Neural progenitor cell (in vitro differentiated cells): ENCODE results near the gene PHKG2. TPM values are rescaled to one million over a fixed set of nuclear protein-coding genes. Genes with fewer than 3 reads are reported as not detected.

Experiments
- DNase-seq: peaks from one replicate; pipeline ENCODE4 v3.0.0-alpha.2; 2016; ENCODE audit warnings: low spot score
- H2AFZ ChIP-seq: fragments of 200-600 bp; sonication (generic); replicated peaks from 2 replicates; pipeline ENCODE4 v1.6.1; 2016; ENCODE audit warnings: antibody characterized with exemption
- H3F3A ChIP-seq: fragments of 200-600 bp; sonication (generic); 2 replicates; pipeline ENCODE4 v1.6.1; 2016; ENCODE audit warnings: antibody characterized with exemption, low read depth
- H3K27ac ChIP-seq: fragments of 200-600 bp; sonication (generic); 2 replicates; pipeline ENCODE4 v1.5.1; 2016; ENCODE audit warnings: mild to moderate bottlenecking
- H3K27me3 ChIP-seq: fragments of 200-600 bp; sonication (generic); 2 replicates; pipeline ENCODE4 v1.6.1; 2016; ENCODE audit warnings: mild to moderate bottlenecking, moderate library complexity
- H3K36me3 ChIP-seq: fragments of 200-600 bp; sonication (generic); 2 replicates; pipeline ENCODE4 v1.5.1; 2016
- H3K4me1 ChIP-seq: fragments of 200-600 bp; sonication (generic); 2 replicates; pipeline ENCODE4 v1.6.1; 2016; ENCODE audit warnings: mixed run types
- H3K4me2 ChIP-seq: fragments of 200-600 bp; sonication (generic); 2 replicates; pipeline ENCODE4 v1.6.1; 2016
- H3K4me3 ChIP-seq: fragments of 200-600 bp; sonication (generic); 2 replicates; pipeline ENCODE4 v1.5.1; 2016
- H3K79me2 ChIP-seq: fragments of 200-600 bp; sonication (generic); 2 replicates; pipeline ENCODE4 v1.6.1; 2016; ENCODE audit warnings: low read depth
- H3K9ac ChIP-seq: fragments of 200-600 bp; sonication (generic); 2 replicates; pipeline ENCODE4 v1.6.1; 2016
- H3K9me3 ChIP-seq: fragments of 200-600 bp; sonication (generic); 2 replicates; pipeline ENCODE4 v1.5.1; 2016; ENCODE audit warnings: low read depth
- H4K20me1 ChIP-seq: fragments of 200-600 bp; sonication (generic); 2 replicates; pipeline ENCODE4 v1.6.1; 2016; ENCODE audit warnings: low read depth
- H3K27ac Mint-ChIP-seq: 3 replicates; pipeline ENCODE4 v1.8.0; 2021; ENCODE audit warnings: mixed read lengths
- H3K27me3 Mint-ChIP-seq: 2 replicates; pipeline ENCODE4 v1.8.0; 2022; ENCODE audit warnings: low read depth, mild to moderate bottlenecking, inconsistent platforms, moderate library complexity, mixed read lengths; ENCODE audit not compliant: insufficient read depth
- H3K36me3 Mint-ChIP-seq: 3 replicates; pipeline ENCODE4 v1.8.0; 2021; ENCODE audit warnings: mixed read lengths
- H3K4me1 Mint-ChIP-seq: 3 replicates; pipeline ENCODE4 v1.8.0; 2021; ENCODE audit warnings: mixed read lengths
- H3K4me3 Mint-ChIP-seq: 3 replicates; pipeline ENCODE4 v1.8.0; 2021; ENCODE audit warnings: mild to moderate bottlenecking, moderate library complexity, mixed read lengths
- H3K9me3 Mint-ChIP-seq: 3 replicates; pipeline ENCODE4 v1.8.0; 2020; ENCODE audit warnings: mixed read lengths
- EZH2 ChIP-seq: fragments of 200-600 bp; sonication (generic); IDR thresholded peaks from 2 replicates; pipeline ENCODE4 v1.6.1; 2017; ENCODE audit warnings: antibody characterized with exemption, mild to moderate bottlenecking, moderate library complexity
- EZH2phosphoT487 ChIP-seq: fragments of 200-600 bp; sonication (generic); IDR thresholded peaks from 2 replicates; pipeline ENCODE4 v1.6.1; 2017; ENCODE audit warnings: antibody characterized with exemption
- total RNA-seq: library from RNA; depleted of rRNA; stranded (reverse); fragments of >200 nt; gene quantifications from 2 replicates; pipeline ENCODE4 v1.2.3, GENCODE V29; 2015; ENCODE audit warnings: low replicate concordance
- TF ChIP-seq, protein P1 (sequence below): fragments of 200-600 bp; sonication (generic); IDR thresholded peaks from 2 replicates; pipeline ENCODE4 v1.5.1; 2017; ENCODE audit warnings: antibody characterized with exemption, mild to moderate bottlenecking

PHKG2 gene
- total RNA-seq, 1 donor from 2014 or later = 20.2 TPM

DNA sequence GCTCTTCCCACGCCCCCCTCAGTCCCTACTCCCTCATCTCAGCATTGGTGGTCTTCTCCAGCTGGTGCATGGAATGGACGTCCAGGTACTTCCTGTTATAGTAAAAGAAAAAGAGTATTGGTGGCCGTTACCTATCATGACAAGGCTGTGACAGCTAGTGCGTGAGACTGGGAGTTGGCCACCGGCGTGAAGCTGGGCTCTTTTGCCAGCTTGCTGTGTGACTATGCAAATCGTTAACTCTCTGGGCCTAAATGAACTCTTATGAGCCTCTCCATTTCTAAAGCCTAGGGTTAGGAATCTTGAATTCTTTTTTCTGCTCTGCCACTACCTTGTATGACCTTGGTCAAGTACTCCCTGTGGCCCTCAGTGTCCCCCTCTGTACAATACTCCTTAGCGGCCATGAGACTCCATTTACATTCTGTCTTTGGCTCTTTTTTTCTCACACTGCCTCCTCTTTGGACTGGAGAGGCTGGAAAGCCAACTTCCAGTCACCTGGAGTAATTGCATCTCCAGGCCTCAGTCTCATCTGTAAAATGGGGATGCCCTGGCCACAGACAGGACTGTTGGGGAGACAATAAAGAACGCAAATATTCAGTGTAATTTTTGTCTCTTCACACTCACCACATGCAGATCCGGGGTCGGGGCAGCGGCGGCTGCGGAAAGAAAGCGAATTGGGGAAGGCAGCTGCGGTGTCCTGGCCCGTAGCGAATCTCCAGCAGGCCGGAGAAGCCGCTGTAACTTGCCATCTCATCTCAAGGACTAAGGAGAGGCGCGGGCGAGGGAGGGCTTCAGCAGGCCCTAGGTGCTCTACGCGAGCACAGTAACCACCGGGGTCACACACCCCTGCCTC, 12.6 kb downstream of the PHKG2 start:
- Histone ChIP-seq H3K27me3 (no peaks in the 10 kb centered on the region), H2AFZ (peak overlapping the region; percentile 62), H3K9ac (peak overlapping the region; percentile 36), H3K9me3 (no peaks in the 10 kb centered on the region), H4K20me1 (peaks cover 27% of the 10 kb centered on the region), H3K27ac (no peak overlapping the region), H3K36me3 (peaks cover 14% of the 10 kb centered on the region), H3F3A (peaks cover 16% of the 10 kb centered on the region), H3K79me2 (peaks cover 22% of the 10 kb centered on the region), H3K4me3 (peak overlapping the region; percentile 80), H3K4me1 (peaks cover 15% of the 10 kb centered on the region), H3K4me2 (peak overlapping the region; percentile 84)
- Mint-ChIP-seq H3K27me3 (peaks cover 12% of the 10 kb centered on the region), H3K4me1 (peaks cover 27% of the 10 kb centered on the region), H3K4me3 (peak overlapping the region; percentile 95), H3K36me3 (peaks cover 24% of the 10 kb centered on the region), H3K9me3 (no peaks in the 10 kb centered on the region), H3K27ac (no peak overlapping the region)
- TF ChIP-seq EZH2phosphoT487 (no peak), EZH2 (no peak)
- TF ChIP-seq, protein P1, sequence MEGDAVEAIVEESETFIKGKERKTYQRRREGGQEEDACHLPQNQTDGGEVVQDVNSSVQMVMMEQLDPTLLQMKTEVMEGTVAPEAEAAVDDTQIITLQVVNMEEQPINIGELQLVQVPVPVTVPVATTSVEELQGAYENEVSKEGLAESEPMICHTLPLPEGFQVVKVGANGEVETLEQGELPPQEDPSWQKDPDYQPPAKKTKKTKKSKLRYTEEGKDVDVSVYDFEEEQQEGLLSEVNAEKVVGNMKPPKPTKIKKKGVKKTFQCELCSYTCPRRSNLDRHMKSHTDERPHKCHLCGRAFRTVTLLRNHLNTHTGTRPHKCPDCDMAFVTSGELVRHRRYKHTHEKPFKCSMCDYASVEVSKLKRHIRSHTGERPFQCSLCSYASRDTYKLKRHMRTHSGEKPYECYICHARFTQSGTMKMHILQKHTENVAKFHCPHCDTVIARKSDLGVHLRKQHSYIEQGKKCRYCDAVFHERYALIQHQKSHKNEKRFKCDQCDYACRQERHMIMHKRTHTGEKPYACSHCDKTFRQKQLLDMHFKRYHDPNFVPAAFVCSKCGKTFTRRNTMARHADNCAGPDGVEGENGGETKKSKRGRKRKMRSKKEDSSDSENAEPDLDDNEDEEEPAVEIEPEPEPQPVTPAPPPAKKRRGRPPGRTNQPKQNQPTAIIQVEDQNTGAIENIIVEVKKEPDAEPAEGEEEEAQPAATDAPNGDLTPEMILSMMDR = no peak
- DNase-seq = no peak

DNA sequence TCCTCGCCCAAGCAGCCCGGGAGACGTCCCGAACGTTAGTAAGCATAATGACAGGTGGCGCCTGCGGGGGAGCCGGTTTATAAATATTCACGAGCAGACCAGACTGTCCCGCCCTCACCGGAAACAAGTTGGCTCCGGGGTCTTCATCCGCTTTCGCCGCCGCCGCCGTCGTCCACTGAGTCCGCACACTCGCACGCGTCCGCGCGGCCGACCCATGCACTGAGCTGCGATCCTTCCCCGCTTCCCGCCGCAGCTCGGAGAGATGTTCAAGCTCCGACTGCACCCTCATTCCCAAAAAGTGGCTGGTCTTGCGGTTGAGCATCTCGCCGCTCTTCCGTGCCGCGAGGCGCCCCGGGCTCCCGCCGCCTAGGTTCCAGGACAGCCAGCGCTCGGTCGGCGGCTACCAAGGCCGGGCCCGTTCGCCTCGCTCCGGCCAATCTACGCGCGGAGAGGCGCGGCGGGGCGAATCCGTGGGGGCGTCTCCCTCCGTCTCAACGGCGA, 13.3 kb downstream of the PHKG2 start:
- Histone ChIP-seq H3K27ac (peak overlapping the region; percentile 15), H3K4me1 (peaks cover 15% of the 10 kb centered on the region), H3K27me3 (no peaks in the 10 kb centered on the region), H3K4me3 (peak overlapping the region; percentile 80), H3K36me3 (peaks cover 14% of the 10 kb centered on the region), H3K79me2 (peaks cover 22% of the 10 kb centered on the region), H3F3A (peaks cover 16% of the 10 kb centered on the region), H2AFZ (peak overlapping the region; percentile 62), H3K9me3 (no peaks in the 10 kb centered on the region), H3K4me2 (peak overlapping the region; percentile 84), H4K20me1 (peaks cover 27% of the 10 kb centered on the region), H3K9ac (peak overlapping the region; percentile 36)
- DNase-seq = peak; percentile 70
- no peaks in the 10 kb centered on the region for H3K9me3 Mint-ChIP-seq
- H3K36me3 Mint-ChIP-seq = peaks cover 25% of the 10 kb centered on the region
- peaks cover 27% of the 10 kb centered on the region for H3K4me1 Mint-ChIP-seq
- no peak overlapping the region for H3K27ac Mint-ChIP-seq
- H3K27me3 Mint-ChIP-seq = peaks cover 10% of the 10 kb centered on the region
- H3K4me3 Mint-ChIP-seq = peak overlapping the region; percentile 95
- TF ChIP-seq, protein P1 = no peak
- TF ChIP-seq EZH2 (no peak), EZH2phosphoT487 (no peak)

DNA sequence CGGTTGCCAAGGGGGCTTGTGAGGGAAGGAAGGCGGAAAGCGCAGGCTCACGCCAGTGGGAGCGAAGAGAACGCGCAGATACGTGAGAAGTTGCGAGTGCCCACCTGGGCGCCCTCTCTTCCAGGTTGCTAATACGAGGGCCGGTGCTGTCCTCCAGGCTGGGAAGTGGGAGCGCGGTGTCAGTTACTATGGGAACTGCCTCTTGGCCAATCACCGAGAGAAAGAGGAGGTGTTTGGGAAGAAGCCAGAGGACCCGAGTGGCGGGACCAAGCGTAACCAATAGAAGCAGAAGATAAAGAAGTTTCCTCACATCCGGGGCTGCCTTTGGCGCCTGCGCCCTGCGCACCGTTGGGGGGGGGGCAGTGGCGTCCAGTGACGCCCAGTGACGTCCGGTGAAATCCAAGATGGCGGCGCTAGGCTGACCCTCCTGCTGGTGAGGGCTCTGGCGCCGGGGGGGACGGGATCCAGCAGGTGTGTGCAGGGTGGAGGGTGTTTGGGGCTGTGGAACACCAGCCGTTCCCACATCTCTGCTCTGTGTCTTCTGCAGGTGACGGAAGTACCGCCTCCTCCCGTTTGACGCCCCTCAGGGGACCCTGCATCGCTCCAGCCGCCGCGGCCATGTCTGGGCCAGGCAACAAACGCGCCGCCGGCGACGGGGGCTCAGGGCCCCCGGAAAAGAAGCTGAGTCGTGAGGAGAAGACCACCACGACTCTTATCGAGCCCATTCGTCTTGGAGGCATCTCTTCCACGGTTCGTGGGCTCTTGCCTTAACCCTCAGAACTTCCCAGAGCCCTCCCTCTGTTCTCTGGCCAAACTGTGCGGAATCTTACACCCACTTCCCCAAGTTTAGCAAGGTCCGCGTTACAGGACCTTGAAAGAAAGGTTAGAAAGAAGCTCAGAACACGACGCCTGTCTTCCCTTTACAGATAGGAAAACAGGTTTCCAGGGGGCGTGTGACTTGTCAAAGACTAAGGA, 14.0 kb downstream of the PHKG2 start, which contains the start of the genes CFAP119 and RNF40:
CFAP119 (minus strand) TSS at position 135 of the 975 bp plus-strand sequence. CDS start 314 bp downstream, outside the sequence.
RNF40 (plus strand) TSS at position 395 of the 975 bp plus-strand sequence; CDS start at position 619, 224 bp downstream.
- Histone ChIP-seq H3K36me3 (peaks cover 14% of the 10 kb centered on the region), H3F3A (peaks cover 16% of the 10 kb centered on the region), H3K27ac (peak within 1 kb of the TSS; percentile 48), H3K4me1 (peaks cover 15% of the 10 kb centered on the region), H3K9ac (peak within 1 kb of the TSS; percentile 93), H3K4me2 (peak within 1 kb of the TSS; percentile 98), H3K27me3 (no peaks in the 10 kb centered on the region), H4K20me1 (peaks cover 27% of the 10 kb centered on the region), H2AFZ (peak within 1 kb of the TSS; percentile 62), H3K4me3 (peak within 1 kb of the TSS; percentile 80), H3K9me3 (no peaks in the 10 kb centered on the region), H3K79me2 (peaks cover 22% of the 10 kb centered on the region)
- H3K27ac Mint-ChIP-seq = peak within 1 kb of the TSS; percentile 83
- TF ChIP-seq EZH2phosphoT487 = no peak
- TF ChIP-seq, protein P1 = no peak
- no peak for TF ChIP-seq EZH2
- no peaks in the 10 kb centered on the region for H3K9me3 Mint-ChIP-seq
- peak within 1 kb of the TSS; percentile 95 for H3K4me3 Mint-ChIP-seq
- DNase-seq = peak; percentile 98
- peaks cover 10% of the 10 kb centered on the region for H3K27me3 Mint-ChIP-seq
- H3K36me3 Mint-ChIP-seq = peaks cover 30% of the 10 kb centered on the region
- peaks cover 27% of the 10 kb centered on the region for H3K4me1 Mint-ChIP-seq
